SJCRH30 (cell line): ENCODE results near the gene AP3B1. TPM values are rescaled to one million over a fixed set of nuclear protein-coding genes. Genes with fewer than 3 reads are reported as not detected.

Experiments used
- DNase-seq, 2 experiments: peaks; one replicate each; pipeline ENCODE4 v3.0.0-alpha.2; 2015 to 2020
- H3K27ac ChIP-seq: fragments of 250-450 bp; sonication (Bioruptor Pico); 2 replicates; pipeline ENCODE4 v1.5.1; 2020; ENCODE audit warnings: mild to moderate bottlenecking, moderate library complexity
- H3K27me3 ChIP-seq: fragments of 250-450 bp; sonication (Bioruptor Pico); 2 replicates; pipeline ENCODE4 v1.5.1; 2020; ENCODE audit warnings: mild to moderate bottlenecking, moderate library complexity
- H3K36me3 ChIP-seq: fragments of 250-450 bp; sonication (Bioruptor Pico); 2 replicates; pipeline ENCODE4 v1.5.1; 2020; ENCODE audit warnings: mild to moderate bottlenecking, moderate library complexity
- H3K4me1 ChIP-seq: fragments of 250-450 bp; sonication (Bioruptor Pico); 2 replicates; pipeline ENCODE4 v1.5.1; 2020; ENCODE audit warnings: mild to moderate bottlenecking, moderate library complexity
- H3K4me3 ChIP-seq: fragments of 250-450 bp; sonication (Bioruptor Pico); 2 replicates; pipeline ENCODE4 v1.5.1; 2020; ENCODE audit warnings: mild to moderate bottlenecking, moderate library complexity
- H3K9me3 ChIP-seq: fragments of 250-450 bp; sonication (Bioruptor Pico); replicated peaks from 2 replicates; pipeline ENCODE4 v1.5.1; 2020; ENCODE audit warnings: mild to moderate bottlenecking, moderate library complexity
- total RNA-seq: library from RNA; depleted of rRNA; stranded (reverse); fragments of >200 nt; shearing (Covaris generic); gene quantifications from 2 replicates; pipeline ENCODE4 v1.2.3, GENCODE V29; 2014

Gene AP3B1
- total RNA-seq, 1 experiment from 2014 or later: 93.0 TPM

- Histone ChIP-seq H3K27me3 (no peaks in the 10 kb centered on the region), H3K4me1 (0 out of 2 replicates have a peak, but pooled peaks cover 3% of the 10 kb centered on the region), H3K27ac (no peak overlapping the region), H3K36me3 (no peaks in the 10 kb centered on the region), H3K4me3 (no peak overlapping the region), H3K9me3 (no peaks in the 10 kb centered on the region)
- no peak for DNase-seq
Observed at GRCh38 chr5:78275998-78276543, 18.4 kb downstream of the AP3B1 start.

GRCh38 chr5:78274540-78275197 lies 19.8 kb downstream of the AP3B1 start:
- no peaks in the 10 kb centered on the region for H3K36me3 ChIP-seq
- no peaks in the 10 kb centered on the region for H3K27me3 ChIP-seq
- no peak overlapping the region for H3K27ac ChIP-seq
- 0 out of 2 replicates have a peak, but pooled peaks cover 3% of the 10 kb centered on the region for H3K4me1 ChIP-seq
- no peak for DNase-seq
- no peak overlapping the region for H3K4me3 ChIP-seq
- H3K9me3 ChIP-seq: no peaks in the 10 kb centered on the region

GRCh38 chr5:78273436-78273835 lies 21.1 kb downstream of the AP3B1 start:
- Histone ChIP-seq H3K27me3 (no peaks in the 10 kb centered on the region), H3K27ac (no peak overlapping the region), H3K9me3 (no peaks in the 10 kb centered on the region), H3K4me1 (0 out of 2 replicates have a peak, but pooled peaks cover 3% of the 10 kb centered on the region), H3K36me3 (no peaks in the 10 kb centered on the region), H3K4me3 (no peak overlapping the region)
- peak in 1 of 2 experiments; percentile 33 for DNase-seq

GRCh38 chr5:78271766-78272165 lies 22.7 kb downstream of the AP3B1 start:
- Histone ChIP-seq H3K27me3 (no peaks in the 10 kb centered on the region), H3K9me3 (no peaks in the 10 kb centered on the region), H3K4me3 (no peak overlapping the region), H3K36me3 (no peaks in the 10 kb centered on the region), H3K4me1 (0 out of 2 replicates have a peak, but pooled peaks cover 3% of the 10 kb centered on the region), H3K27ac (no peak overlapping the region)
- DNase-seq: no peak

GRCh38 chr5:78269088-78269703 lies 25.3 kb downstream of the AP3B1 start:
- H3K27me3 ChIP-seq: no peaks in the 10 kb centered on the region
- peaks cover 10% of the 10 kb centered on the region for H3K36me3 ChIP-seq
- 0 out of 2 replicates have a peak, but pooled peaks cover 3% of the 10 kb centered on the region for H3K4me1 ChIP-seq
- H3K9me3 ChIP-seq: no peaks in the 10 kb centered on the region
- no peak overlapping the region for H3K4me3 ChIP-seq
- H3K27ac ChIP-seq: no peak overlapping the region
- DNase-seq: peak in 1 of 2 experiments; percentile 26

- Histone ChIP-seq H3K4me3 (no peak overlapping the region), H3K27ac (no peak overlapping the region), H3K4me1 (no peaks in the 10 kb centered on the region), H3K36me3 (peaks cover 16% of the 10 kb centered on the region), H3K9me3 (no peaks in the 10 kb centered on the region), H3K27me3 (no peaks in the 10 kb centered on the region)
- DNase-seq: no peak
Observed at GRCh38 chr5:78268356-78268755, 26.1 kb downstream of the AP3B1 start.

GRCh38 chr5:78265163-78265562 lies 29.3 kb downstream of the AP3B1 start:
- Histone ChIP-seq H3K27me3 (no peaks in the 10 kb centered on the region), H3K27ac (no peak overlapping the region), H3K4me1 (no peaks in the 10 kb centered on the region), H3K9me3 (no peaks in the 10 kb centered on the region), H3K4me3 (no peak overlapping the region), H3K36me3 (peaks cover 20% of the 10 kb centered on the region)
- no peak for DNase-seq

GRCh38 chr5:78264600-78264999 lies 29.9 kb downstream of the AP3B1 start:
- no peaks in the 10 kb centered on the region for H3K4me1 ChIP-seq
- no peak overlapping the region for H3K4me3 ChIP-seq
- peaks cover 20% of the 10 kb centered on the region for H3K36me3 ChIP-seq
- no peak for DNase-seq
- H3K27ac ChIP-seq: no peak overlapping the region
- H3K27me3 ChIP-seq: no peaks in the 10 kb centered on the region
- no peaks in the 10 kb centered on the region for H3K9me3 ChIP-seq

- Histone ChIP-seq H3K9me3 (no peaks in the 10 kb centered on the region), H3K27ac (no peak overlapping the region), H3K36me3 (peaks cover 14% of the 10 kb centered on the region), H3K4me3 (no peak overlapping the region), H3K4me1 (no peaks in the 10 kb centered on the region), H3K27me3 (no peaks in the 10 kb centered on the region)
- no peak for DNase-seq
Observed at GRCh38 chr5:78260771-78261170, 33.7 kb downstream of the AP3B1 start.

GRCh38 chr5:78253201-78253600 lies 41.3 kb downstream of the AP3B1 start:
- peaks cover 48% of the 10 kb centered on the region for H3K36me3 ChIP-seq
- no peak overlapping the region for H3K27ac ChIP-seq
- no peak for DNase-seq
- H3K4me3 ChIP-seq: no peak overlapping the region
- no peaks in the 10 kb centered on the region for H3K27me3 ChIP-seq
- no peaks in the 10 kb centered on the region for H3K4me1 ChIP-seq
- H3K9me3 ChIP-seq: 0 out of 2 replicates have a peak, but pooled peaks cover 2% of the 10 kb centered on the region

- Histone ChIP-seq H3K36me3 (peaks cover 52% of the 10 kb centered on the region), H3K4me3 (no peak overlapping the region), H3K4me1 (no peaks in the 10 kb centered on the region), H3K27ac (no peak overlapping the region), H3K9me3 (0 out of 2 replicates have a peak, but pooled peaks cover 2% of the 10 kb centered on the region), H3K27me3 (no peaks in the 10 kb centered on the region)
- no peak for DNase-seq
Observed at GRCh38 chr5:78252715-78253114, 41.8 kb downstream of the AP3B1 start.

- H3K27me3 ChIP-seq: no peaks in the 10 kb centered on the region
- no peak overlapping the region for H3K4me3 ChIP-seq
- peaks cover 50% of the 10 kb centered on the region for H3K36me3 ChIP-seq
- no peak for DNase-seq
- H3K4me1 ChIP-seq: no peaks in the 10 kb centered on the region
- no peak overlapping the region for H3K27ac ChIP-seq
- 0 out of 2 replicates have a peak, but pooled peaks cover 2% of the 10 kb centered on the region for H3K9me3 ChIP-seq
Observed at GRCh38 chr5:78251663-78252284, 42.7 kb downstream of the AP3B1 start.

- peaks cover 20% of the 10 kb centered on the region for H3K36me3 ChIP-seq
- no peak overlapping the region for H3K27ac ChIP-seq
- no peak overlapping the region for H3K4me3 ChIP-seq
- H3K4me1 ChIP-seq: no peaks in the 10 kb centered on the region
- no peak for DNase-seq
- H3K27me3 ChIP-seq: no peaks in the 10 kb centered on the region
- H3K9me3 ChIP-seq: 0 out of 2 replicates have a peak, but pooled peaks cover 2% of the 10 kb centered on the region
Observed at GRCh38 chr5:78245136-78245535, 49.4 kb downstream of the AP3B1 start.

- Histone ChIP-seq H3K9me3 (0 out of 2 replicates have a peak, but pooled peaks cover under 1% of the 10 kb centered on the region), H3K4me1 (no peaks in the 10 kb centered on the region), H3K36me3 (peaks cover 13% of the 10 kb centered on the region), H3K27ac (no peak overlapping the region), H3K27me3 (no peaks in the 10 kb centered on the region), H3K4me3 (no peak overlapping the region)
- peak in 1 of 2 experiments; percentile 8 for DNase-seq
Observed at GRCh38 chr5:78243639-78244038, 50.9 kb downstream of the AP3B1 start.

GRCh38 chr5:78243091-78243490 lies 51.4 kb downstream of the AP3B1 start:
- no peaks in the 10 kb centered on the region for H3K9me3 ChIP-seq
- H3K4me1 ChIP-seq: no peaks in the 10 kb centered on the region
- H3K36me3 ChIP-seq: peaks cover 13% of the 10 kb centered on the region
- no peak overlapping the region for H3K27ac ChIP-seq
- DNase-seq: no peak
- H3K27me3 ChIP-seq: no peaks in the 10 kb centered on the region
- no peak overlapping the region for H3K4me3 ChIP-seq
